Caco-2 (cell line): ENCODE measurements around the gene SMIM30. TPM values are rescaled to one million over a fixed set of nuclear protein-coding genes. Genes with fewer than 3 reads are reported as not detected.

Experiments used
- BruUV-seq: library from RNA; stranded (reverse); fragments of 400-500 nt; replicated peaks from 2 replicates; lab custom pipeline; 2021; lab: Mats Ljungman, UMichigan
- CTCF ChIA-PET: fragments of 300-600 bp; sonication (Branson Sonifier 250); formaldehyde crosslinking; loops from one replicate; lab custom pipeline; 2022; ENCODE audit warnings: antibody characterized with exemption; lab: Charles Lee
- POLR2A ChIA-PET: fragments of 300-600 bp; sonication (Branson Sonifier 250); formaldehyde crosslinking; loops from one replicate; lab custom pipeline; 2022; ENCODE audit warnings: antibody characterized with exemption; lab: Charles Lee
- DNase-seq, 2 experiments: peaks; one replicate each; pipeline versions ENCODE4 v3.0.0 to v3.0.0-alpha.2; 2020 to 2022
- H3K27me3 ChIP-seq: replicated peaks from 2 replicates; pipeline ENCODE4 v1.6.0; 2011; ENCODE audit warnings: low read length; ENCODE audit not compliant: control insufficient read depth, insufficient read depth
- H3K36me3 ChIP-seq: 2 replicates; pipeline ENCODE4 v1.5.1; 2011; ENCODE audit warnings: low read length; ENCODE audit not compliant: control insufficient read depth, insufficient read depth
- H3K4me1 ChIP-seq: fragments of 250-450 bp; sonication (Bioruptor Pico); 2 replicates; pipeline ENCODE4 v1.5.1; 2020; ENCODE audit warnings: mild to moderate bottlenecking
- H3K4me3 ChIP-seq: 2 replicates; pipeline ENCODE4 v1.5.1; 2011; ENCODE audit warnings: low read depth, mild to moderate bottlenecking, control low read depth, low read length
- H3K9me3 ChIP-seq: fragments of 250-450 bp; sonication (Bioruptor Pico); 2 replicates; pipeline ENCODE4 v1.5.1; 2020; ENCODE audit warnings: mild to moderate bottlenecking, moderate library complexity
- H3K27ac Mint-ChIP-seq: one replicate; pipeline ENCODE4 v1.8.0; 2022; ENCODE audit warnings: mixed read lengths; ENCODE audit not compliant: unreplicated experiment
- H3K27me3 Mint-ChIP-seq: one replicate; pipeline ENCODE4 v1.8.0; 2022; ENCODE audit warnings: mixed read lengths; ENCODE audit not compliant: insufficient read depth, unreplicated experiment
- H3K36me3 Mint-ChIP-seq: one replicate; pipeline ENCODE4 v1.8.0; 2022; ENCODE audit warnings: mild to moderate bottlenecking, mixed read lengths; ENCODE audit not compliant: insufficient read depth, unreplicated experiment
- H3K4me1 Mint-ChIP-seq: one replicate; pipeline ENCODE4 v1.8.0; 2022; ENCODE audit warnings: low read depth, mixed read lengths; ENCODE audit not compliant: unreplicated experiment
- H3K4me3 Mint-ChIP-seq: one replicate; pipeline ENCODE4 v1.8.0; 2022; ENCODE audit warnings: mild to moderate bottlenecking, moderate library complexity, mixed read lengths; ENCODE audit not compliant: unreplicated experiment
- H3K9me3 Mint-ChIP-seq: one replicate; pipeline ENCODE4 v1.8.0; 2022; ENCODE audit warnings: mixed read lengths; ENCODE audit not compliant: unreplicated experiment
- CTCF ChIP-seq, 2 experiments: fragments of 200-600 bp in 1 of 2; IDR thresholded peaks; 1 replicate in 1 of 2; 2 replicates in 1 of 2; pipeline versions ENCODE4 v1.5.1 to v1.8.0; 2011 to 2022; ENCODE audit warnings: antibody characterized with exemption in 1 of 2, control low read depth in 1 of 2, inconsistent platforms in 1 of 2, low read depth in 1 of 2, low read length in 1 of 2, mild to moderate bottlenecking in 1 of 2, moderate library complexity in 1 of 2; ENCODE audit not compliant: insufficient read depth in 1 of 2, severe bottlenecking in 1 of 2, unreplicated experiment in 1 of 2
- intact Hi-C: fragments of 100-400 bp; cut with micrococcal nuclease; formaldehyde crosslinking; loops from one replicate; pipeline ENCODE4 v1.10.0; 2022; ENCODE audit not compliant: unreplicated experiment
- total RNA-seq: library from RNA; stranded (reverse); gene quantifications from 2 replicates; pipeline ENCODE4 v1.2.3, GENCODE V29; 2022

SMIM30 gene
- total RNA-seq, 1 experiment from 2014 or later, result 29.9 TPM

- Mint-ChIP-seq H3K27me3 (peaks cover 2% of the 10 kb centered on the region), H3K36me3 (no peaks in the 10 kb centered on the region), H3K27ac (no peak overlapping the region), H3K9me3 (no peaks in the 10 kb centered on the region), H3K4me1 (no peaks in the 10 kb centered on the region), H3K4me3 (no peak overlapping the region)
- H3K4me3 ChIP-seq, result no peak overlapping the region
- intact Hi-C loops, result no loop called here
- no peaks in the 10 kb centered on the region for H3K27me3 ChIP-seq
- H3K4me1 ChIP-seq, result peaks cover 11% of the 10 kb centered on the region
- no peak for DNase-seq
- ChIA-PET CTCF (interaction anchor here (0.5 kb wide), 1 partner anchor 915 kb away, joined by 4 read pairs; no protein-coding TSS in a partner anchor), POLR2A (no interaction called here)
- no peaks in the 10 kb centered on the region for H3K9me3 ChIP-seq
- H3K36me3 ChIP-seq, result no peaks in the 10 kb centered on the region
- no peak for TF ChIP-seq CTCF (IDR thresholded peaks at IDR 0.05; ENCODE audit: insufficient read depth in 1 of 2, low read depth in 1 of 2, low read length in 1 of 2, severe bottlenecking in 1 of 2, unreplicated experiment in 1 of 2)
- BruUV-seq, result no TSS peak
Measured at GRCh38 chr7:113094517-113095249, 23.7 kb downstream of the SMIM30 start.

- POLR2A ChIA-PET, result no interaction called here
- no peak overlapping the region for H3K4me3 Mint-ChIP-seq
- peaks cover 2% of the 10 kb centered on the region for H3K27me3 Mint-ChIP-seq
- no peaks in the 10 kb centered on the region for H3K9me3 Mint-ChIP-seq
- no peak overlapping the region for H3K27ac Mint-ChIP-seq
- intact Hi-C loops, result no loop called here
- no peaks in the 10 kb centered on the region for H3K4me1 Mint-ChIP-seq
- peaks cover under 1% of the 10 kb centered on the region; the same call in 1 of the 2 replicates for H3K4me1 ChIP-seq
- no TSS peak for BruUV-seq
- H3K4me3 ChIP-seq, result no peak overlapping the region
- CTCF ChIA-PET, result no interaction called here
- no peak for DNase-seq
- no peaks in the 10 kb centered on the region for H3K36me3 ChIP-seq
- H3K9me3 ChIP-seq, result no peaks in the 10 kb centered on the region
- no peaks in the 10 kb centered on the region for H3K36me3 Mint-ChIP-seq
- no peaks in the 10 kb centered on the region for H3K27me3 ChIP-seq
- no peak for TF ChIP-seq CTCF (IDR thresholded peaks at IDR 0.05; ENCODE audit: insufficient read depth in 1 of 2, low read depth in 1 of 2, low read length in 1 of 2, severe bottlenecking in 1 of 2, unreplicated experiment in 1 of 2)
Measured at GRCh38 chr7:113093561-113093960, 24.8 kb downstream of the SMIM30 start.

- Histone ChIP-seq H3K27me3 (no peaks in the 10 kb centered on the region), H3K9me3 (no peaks in the 10 kb centered on the region), H3K36me3 (no peaks in the 10 kb centered on the region), H3K4me3 (no peak overlapping the region), H3K4me1 (no peaks in the 10 kb centered on the region)
- no peak overlapping the region for H3K27ac Mint-ChIP-seq
- TF ChIP-seq CTCF (IDR thresholded peaks at IDR 0.05; ENCODE audit: insufficient read depth in 1 of 2, low read depth in 1 of 2, low read length in 1 of 2, severe bottlenecking in 1 of 2, unreplicated experiment in 1 of 2), result no peak
- DNase-seq, result no peak
- intact Hi-C loops, result no loop called here
- no peaks in the 10 kb centered on the region for H3K36me3 Mint-ChIP-seq
- no peak overlapping the region for H3K4me3 Mint-ChIP-seq
- H3K4me1 Mint-ChIP-seq, result no peaks in the 10 kb centered on the region
- H3K27me3 Mint-ChIP-seq, result peaks cover 2% of the 10 kb centered on the region
- ChIA-PET CTCF (no interaction called here), POLR2A (no interaction called here)
- no peaks in the 10 kb centered on the region for H3K9me3 Mint-ChIP-seq
- BruUV-seq, result no TSS peak
Measured at GRCh38 chr7:113092762-113093161, 25.6 kb downstream of the SMIM30 start.
